HepG2 (cell line): Measurements from ENCODE around the gene EEF1AKMT1. TPM values are rescaled to one million over a fixed set of nuclear protein-coding genes. Genes with fewer than 3 reads are reported as not detected.

ENCODE experiments used
- ARNTL ChIP-seq: sonication (generic); formaldehyde crosslinking; IDR thresholded peaks from 2 replicates; pipeline ENCODE4 v1.4.0; 2020; ENCODE audit warnings: mild to moderate bottlenecking, missing genetic modification reagents
- EP300 ChIP-seq, 3 experiments: sonication (generic) in 1 of 3; formaldehyde crosslinking in 1 of 3; IDR thresholded peaks; 2 replicates each; pipeline versions ENCODE4 v1.5.1 to v1.6.1; 2011 to 2020; ENCODE audit warnings: low read depth in 2 of 3, low read length in 2 of 3, borderline replicate concordance in 1 of 3, improper control_type of control experiment in 1 of 3, mild to moderate bottlenecking in 1 of 3, missing genetic modification reagents in 1 of 3, moderate library complexity in 1 of 3
- ERF ChIP-seq: IDR thresholded peaks from 2 replicates; pipeline ENCODE4 v1.6.1; 2018; ENCODE audit warnings: missing biosample characterization, missing genetic modification reagents
- FOSL1 ChIP-seq: sonication (generic); formaldehyde crosslinking; IDR thresholded peaks from 2 replicates; pipeline ENCODE4 v1.9.0; 2021; ENCODE audit warnings: missing genetic modification reagents, borderline replicate concordance
- HIVEP1 ChIP-seq: sonication (generic); formaldehyde crosslinking; IDR thresholded peaks from 2 replicates; pipeline ENCODE4 v1.4.0; 2020; ENCODE audit warnings: mild to moderate bottlenecking, missing genetic modification reagents
- JUND ChIP-seq: sonication (generic); formaldehyde crosslinking; IDR thresholded peaks from 2 replicates; pipeline ENCODE4 v1.8.0; 2022; ENCODE audit warnings: mild to moderate bottlenecking, missing genetic modification reagents
- NFRKB ChIP-seq: fragments of 450-650 bp; IDR thresholded peaks from 2 replicates; pipeline ENCODE4 v1.6.1; 2017
- NONO ChIP-seq, 2 experiments: fragments of 450-650 bp in 1 of 2; sonication (generic) in 1 of 2; formaldehyde crosslinking in 1 of 2; IDR thresholded peaks in 1 of 2; conservative IDR thresholded peaks in 1 of 2; 2 replicates each; pipeline versions ENCODE4 v1.6.1 to v1.8.0; 2017 to 2022; ENCODE audit warnings: mild to moderate bottlenecking in 1 of 2, missing genetic modification reagents in 1 of 2, moderate library complexity in 1 of 2
- POLR2A ChIP-seq, 2 experiments: IDR thresholded peaks; 2 replicates each; pipeline ENCODE4 v1.6.1; 2011; ENCODE audit warnings: low read depth in 2 of 2, low read length in 2 of 2, mild to moderate bottlenecking in 1 of 2, moderate library complexity in 1 of 2; ENCODE audit not compliant: insufficient read depth in 1 of 2
- RBM39 ChIP-seq: fragments of 200-400 bp; formaldehyde crosslinking; IDR thresholded peaks from one replicate; pipeline ENCODE4 v1.6.1; 2018; ENCODE audit warnings: antibody characterized with exemption, mild to moderate bottlenecking, low read depth, low read length; ENCODE audit not compliant: poor library complexity, severe bottlenecking
- RFXANK ChIP-seq: IDR thresholded peaks from 2 replicates; pipeline ENCODE4 v1.6.1; 2016
- SETDB1 ChIP-seq: sonication (generic); formaldehyde crosslinking; IDR thresholded peaks from 2 replicates; pipeline ENCODE4 v1.5.1; 2020; ENCODE audit warnings: missing genetic modification reagents, mild to moderate bottlenecking, borderline replicate concordance
- THYN1 ChIP-seq: sonication (generic); formaldehyde crosslinking; IDR thresholded peaks from 2 replicates; pipeline ENCODE4 v1.8.1; 2023; ENCODE audit warnings: low read depth, mild to moderate bottlenecking, moderate library complexity, missing genetic modification reagents, borderline replicate concordance
- ZBTB7B ChIP-seq: sonication (generic); formaldehyde crosslinking; IDR thresholded peaks from 2 replicates; pipeline ENCODE4 v1.4.0; 2020; ENCODE audit warnings: missing genetic modification reagents
- ZFP41 ChIP-seq: sonication (generic); formaldehyde crosslinking; IDR thresholded peaks from 2 replicates; pipeline ENCODE4 v1.4.0; 2020; ENCODE audit warnings: mild to moderate bottlenecking, missing genetic modification reagents, borderline replicate concordance
- ZNF121 ChIP-seq: sonication (generic); formaldehyde crosslinking; IDR thresholded peaks from 2 replicates; pipeline ENCODE4 v1.5.0; 2020; ENCODE audit warnings: mild to moderate bottlenecking, missing genetic modification reagents
- ZNF883 ChIP-seq: sonication (generic); formaldehyde crosslinking; IDR thresholded peaks from 2 replicates; pipeline ENCODE4 v1.5.1; 2020; ENCODE audit warnings: mild to moderate bottlenecking, missing genetic modification reagents; ENCODE audit errors: not compliant biosample characterization
- polyA plus RNA-seq, 8 experiments: library from polyadenylated mRNA; depleted of rRNA in 3 of 8; stranded (reverse) in 7 of 8; unstranded in 1 of 8; fragments of >200 nt; fragmentation: Illumina TruSeq in 4 of 8; extraction: Trizol in 4 of 8; gene quantifications; 2 replicates each; pipeline versions ENCODE4 v1.2.1 to v1.2.3, GENCODE V29; 2011 to 2016; ENCODE audit warnings: low read depth in 4 of 8, missing spikeins in 1 of 8, mixed read lengths in 1 of 8; ENCODE audit not compliant: insufficient read depth in 1 of 8
- total RNA-seq, 5 experiments: library from RNA; depleted of rRNA; stranded (reverse); fragments of >200 nt; fragmentation: Illumina TruSeq; extraction: Trizol; gene quantifications; 2 replicates each; pipeline ENCODE4 v1.2.3, GENCODE V29; 2016; ENCODE audit warnings: low read depth in 1 of 5
- TF ChIP-seq, protein P1 (sequence below): sonication (generic); formaldehyde crosslinking; IDR thresholded peaks from 2 replicates; pipeline ENCODE4 v1.5.0; 2020; ENCODE audit warnings: mild to moderate bottlenecking, missing genetic modification reagents
- TF ChIP-seq, protein P2 (sequence below): sonication (generic); formaldehyde crosslinking; IDR thresholded peaks from 2 replicates; pipeline ENCODE4 v1.5.0; 2020; ENCODE audit warnings: mild to moderate bottlenecking, missing genetic modification reagents
- TF ChIP-seq, protein P3 (sequence below): sonication (generic); formaldehyde crosslinking; conservative IDR thresholded peaks from 2 replicates; pipeline ENCODE4 v1.8.0; 2022; ENCODE audit warnings: low read depth, missing genetic modification reagents
- TF ChIP-seq, protein P4 (sequence below): sonication (generic); formaldehyde crosslinking; IDR thresholded peaks from 2 replicates; pipeline ENCODE4 v1.4.0; 2020; ENCODE audit warnings: mild to moderate bottlenecking, missing genetic modification reagents
- TF ChIP-seq, protein P5 (sequence below): sonication (generic); formaldehyde crosslinking; IDR thresholded peaks from 2 replicates; pipeline ENCODE4 v1.8.0; 2022; ENCODE audit warnings: missing genetic modification reagents, low read depth, mild to moderate bottlenecking, borderline replicate concordance

The EEF1AKMT1 gene
- total and polyA plus RNA-seq, 2 of the 13 experiments (the other 11 are each of a cell fraction or from before 2014, with no cell fraction given) = 6.0 to 16.1 TPM

DNA sequence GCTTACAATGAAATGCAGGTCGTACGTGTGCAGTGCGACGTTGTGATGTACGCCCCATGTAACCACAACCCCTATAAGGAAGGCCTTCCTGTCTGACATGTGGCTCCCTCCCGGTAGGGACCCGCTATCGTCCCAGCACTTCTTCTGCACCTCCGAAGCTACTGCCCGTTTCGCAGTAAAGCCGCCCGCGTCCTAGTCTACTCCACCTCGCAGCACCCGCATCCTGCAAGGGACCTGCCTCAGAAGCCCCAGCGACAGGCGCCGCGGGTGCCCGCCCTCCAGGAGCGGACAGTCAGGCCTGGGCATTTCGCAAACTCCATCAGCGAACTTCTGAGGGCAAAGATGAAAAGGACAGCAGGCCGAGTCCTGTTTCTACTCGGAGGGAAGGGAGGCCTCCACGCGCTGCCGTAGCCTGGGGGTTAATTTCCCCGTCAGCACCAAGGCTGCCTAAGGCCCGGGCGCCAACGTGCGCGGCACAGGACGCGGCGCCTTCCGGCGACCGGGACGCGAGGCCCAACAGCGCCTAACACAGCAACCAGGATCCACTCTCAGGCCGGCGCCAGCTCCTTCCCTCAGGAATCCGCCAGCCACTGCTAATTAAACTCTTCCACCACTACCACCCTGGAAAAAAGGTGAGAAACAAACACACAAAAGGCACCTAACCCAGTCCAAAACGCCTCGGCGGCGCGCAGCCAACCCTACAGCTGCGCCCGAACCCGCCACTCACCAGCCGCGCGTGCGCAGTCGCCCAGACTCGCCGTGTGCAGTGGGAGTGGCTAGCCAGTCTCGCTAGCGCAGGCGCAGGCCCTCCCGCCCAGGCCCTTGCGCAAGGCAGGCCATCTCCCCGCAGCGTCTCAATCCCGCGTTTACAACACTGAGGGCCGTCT lies at the start of gene EEF1AKMT1 (continued):
- TF ChIP-seq NONO (IDR thresholded peaks at IDR 0.05) (no peak), NONO (CRISPR knock-in tag; conservative IDR thresholded peaks at IDR 0.05) (peak; percentile 42; the same call in 1 of the 2 replicates), JUND (CRISPR knock-in tag) (no peak), NFRKB (no peak), RBM39 (peak; percentile 63), SETDB1 (CRISPR knock-in tag) (no peak), POLR2A (IDR thresholded peaks at IDR 0.05; ENCODE audit: insufficient read depth in 1 of 2, low read depth in 2 of 2, low read length in 2 of 2) (peak; percentile 93 to 95), ZNF121 (CRISPR knock-in tag) (0 out of 2 replicates have a peak, but pooled peaks have one; percentile 32), ERF (CRISPR knock-in tag) (peak; percentile 72), ZFP41 (peak; percentile 87; the same call in 1 of the 2 replicates), RFXANK (CRISPR knock-in tag) (0 out of 2 replicates have a peak, but pooled peaks have one; percentile 25), ZNF883 (CRISPR knock-in tag) (peak; percentile 82), EP300 (IDR thresholded peaks at IDR 0.05; ENCODE audit: low read depth in 2 of 2, low read length in 2 of 2) (no peak), EP300 (CRISPR knock-in tag; IDR thresholded peaks at IDR 0.05; ENCODE audit: borderline replicate concordance) (no peak; the same call in 1 of the 2 replicates), FOSL1 (CRISPR knock-in tag) (no peak; the same call in 1 of the 2 replicates), ZBTB7B (CRISPR knock-in tag) (no peak), ARNTL (no peak), THYN1 (no peak), HIVEP1 (CRISPR knock-in tag) (peak; percentile 22; the same call in 1 of the 2 replicates)
- TF ChIP-seq, protein P1, sequence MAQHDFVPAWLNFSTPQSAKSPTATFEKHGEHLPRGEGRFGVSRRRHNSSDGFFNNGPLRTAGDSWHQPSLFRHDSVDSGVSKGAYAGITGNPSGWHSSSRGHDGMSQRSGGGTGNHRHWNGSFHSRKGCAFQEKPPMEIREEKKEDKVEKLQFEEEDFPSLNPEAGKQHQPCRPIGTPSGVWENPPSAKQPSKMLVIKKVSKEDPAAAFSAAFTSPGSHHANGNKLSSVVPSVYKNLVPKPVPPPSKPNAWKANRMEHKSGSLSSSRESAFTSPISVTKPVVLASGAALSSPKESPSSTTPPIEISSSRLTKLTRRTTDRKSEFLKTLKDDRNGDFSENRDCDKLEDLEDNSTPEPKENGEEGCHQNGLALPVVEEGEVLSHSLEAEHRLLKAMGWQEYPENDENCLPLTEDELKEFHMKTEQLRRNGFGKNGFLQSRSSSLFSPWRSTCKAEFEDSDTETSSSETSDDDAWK (CRISPR knock-in tag) = no peak
- TF ChIP-seq, protein P2, sequence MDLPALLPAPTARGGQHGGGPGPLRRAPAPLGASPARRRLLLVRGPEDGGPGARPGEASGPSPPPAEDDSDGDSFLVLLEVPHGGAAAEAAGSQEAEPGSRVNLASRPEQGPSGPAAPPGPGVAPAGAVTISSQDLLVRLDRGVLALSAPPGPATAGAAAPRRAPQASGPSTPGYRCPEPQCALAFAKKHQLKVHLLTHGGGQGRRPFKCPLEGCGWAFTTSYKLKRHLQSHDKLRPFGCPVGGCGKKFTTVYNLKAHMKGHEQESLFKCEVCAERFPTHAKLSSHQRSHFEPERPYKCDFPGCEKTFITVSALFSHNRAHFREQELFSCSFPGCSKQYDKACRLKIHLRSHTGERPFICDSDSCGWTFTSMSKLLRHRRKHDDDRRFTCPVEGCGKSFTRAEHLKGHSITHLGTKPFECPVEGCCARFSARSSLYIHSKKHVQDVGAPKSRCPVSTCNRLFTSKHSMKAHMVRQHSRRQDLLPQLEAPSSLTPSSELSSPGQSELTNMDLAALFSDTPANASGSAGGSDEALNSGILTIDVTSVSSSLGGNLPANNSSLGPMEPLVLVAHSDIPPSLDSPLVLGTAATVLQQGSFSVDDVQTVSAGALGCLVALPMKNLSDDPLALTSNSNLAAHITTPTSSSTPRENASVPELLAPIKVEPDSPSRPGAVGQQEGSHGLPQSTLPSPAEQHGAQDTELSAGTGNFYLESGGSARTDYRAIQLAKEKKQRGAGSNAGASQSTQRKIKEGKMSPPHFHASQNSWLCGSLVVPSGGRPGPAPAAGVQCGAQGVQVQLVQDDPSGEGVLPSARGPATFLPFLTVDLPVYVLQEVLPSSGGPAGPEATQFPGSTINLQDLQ (CRISPR knock-in tag) = peak; percentile 51; the same call in 1 of the 2 replicates
- TF ChIP-seq, protein P3, sequence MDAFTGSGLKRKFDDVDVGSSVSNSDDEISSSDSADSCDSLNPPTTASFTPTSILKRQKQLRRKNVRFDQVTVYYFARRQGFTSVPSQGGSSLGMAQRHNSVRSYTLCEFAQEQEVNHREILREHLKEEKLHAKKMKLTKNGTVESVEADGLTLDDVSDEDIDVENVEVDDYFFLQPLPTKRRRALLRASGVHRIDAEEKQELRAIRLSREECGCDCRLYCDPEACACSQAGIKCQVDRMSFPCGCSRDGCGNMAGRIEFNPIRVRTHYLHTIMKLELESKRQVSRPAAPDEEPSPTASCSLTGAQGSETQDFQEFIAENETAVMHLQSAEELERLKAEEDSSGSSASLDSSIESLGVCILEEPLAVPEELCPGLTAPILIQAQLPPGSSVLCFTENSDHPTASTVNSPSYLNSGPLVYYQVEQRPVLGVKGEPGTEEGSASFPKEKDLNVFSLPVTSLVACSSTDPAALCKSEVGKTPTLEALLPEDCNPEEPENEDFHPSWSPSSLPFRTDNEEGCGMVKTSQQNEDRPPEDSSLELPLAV = no peak
- TF ChIP-seq, protein P4, sequence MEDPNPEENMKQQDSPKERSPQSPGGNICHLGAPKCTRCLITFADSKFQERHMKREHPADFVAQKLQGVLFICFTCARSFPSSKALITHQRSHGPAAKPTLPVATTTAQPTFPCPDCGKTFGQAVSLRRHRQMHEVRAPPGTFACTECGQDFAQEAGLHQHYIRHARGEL (CRISPR knock-in tag) = no peak
- TF ChIP-seq, protein P5, sequence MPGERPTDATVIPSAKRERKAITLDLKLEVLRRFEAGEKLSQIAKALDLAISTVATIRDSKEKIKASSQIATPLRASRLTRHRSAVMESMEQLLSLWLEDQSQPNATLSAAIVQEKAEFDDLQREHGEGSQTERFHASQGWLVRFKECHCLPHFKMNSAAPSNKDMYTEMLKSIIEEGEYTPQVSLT = no peak
